Measurements from ENCODE around the gene PRKAG2.

The PRKAG2 gene

DNA sequence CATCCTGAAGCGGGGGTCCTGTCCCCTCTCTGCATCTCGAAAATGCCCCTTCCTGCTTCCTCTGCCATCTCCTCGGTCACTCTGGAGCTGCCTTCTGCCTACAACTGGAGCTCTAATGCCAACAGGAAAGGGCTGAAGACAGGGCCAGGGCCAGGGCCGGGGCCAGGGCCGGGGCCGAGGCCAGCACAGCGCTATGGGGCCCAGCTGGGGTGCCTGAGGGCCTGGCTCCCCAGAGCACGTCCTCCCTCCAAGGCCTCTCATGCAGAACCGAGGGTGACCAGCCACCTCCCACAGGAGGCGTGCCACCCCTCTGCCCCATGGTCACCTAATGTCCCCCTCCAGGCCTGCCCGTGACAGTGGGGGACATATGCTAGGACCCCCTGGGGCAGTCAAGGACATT lies 155.7 kb downstream of the PRKAG2 start:
- Histone ChIP-seq H3K9me3 (ENCODE audit: control insufficient read depth in 2 of 2, low read length in 2 of 2) (no peaks in the 10 kb centered on the region), H3K27me3 (ENCODE audit: control insufficient read depth in 1 of 2, insufficient read depth in 2 of 2, low read length in 2 of 2) (no peaks in the 10 kb centered on the region), H3K36me3 (ENCODE audit: control insufficient read depth in 2 of 2, insufficient read depth in 2 of 2, low read length in 2 of 2) (no peaks in the 10 kb centered on the region), H3K4me1 (ENCODE audit: control insufficient read depth, insufficient read depth, low read length) (peaks cover 39% of the 10 kb centered on the region), H3K4me3 (ENCODE audit: low read length in 2 of 2) (no peak overlapping the region), H3K27ac (ENCODE audit: low read length) (no peak overlapping the region), H3K9ac (ENCODE audit: low read length in 2 of 2) (no peak overlapping the region)

DNA sequence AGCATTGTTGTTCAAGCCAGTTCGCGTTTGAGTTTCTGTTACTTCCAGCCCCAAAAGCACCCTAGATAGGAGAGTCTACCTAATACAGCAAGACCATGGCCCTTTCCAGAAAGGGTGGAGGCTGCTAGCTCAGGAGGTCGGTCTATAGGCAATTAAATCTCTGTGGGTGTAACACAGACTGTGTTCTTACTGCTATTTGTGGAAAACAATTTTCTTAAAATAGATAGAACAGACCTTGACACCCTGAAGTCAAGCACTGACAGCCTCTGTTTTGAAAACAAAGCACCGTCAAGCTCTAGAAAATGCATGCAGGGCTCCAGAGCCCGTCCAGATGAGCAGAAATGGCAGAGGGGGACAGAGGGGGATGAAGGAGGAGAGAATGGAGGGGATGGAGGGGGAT lies 156.6 kb downstream of the PRKAG2 start:
- Histone ChIP-seq H3K27me3 (ENCODE audit: control insufficient read depth in 1 of 2, insufficient read depth in 2 of 2, low read length in 2 of 2) (no peaks in the 10 kb centered on the region), H3K9me3 (ENCODE audit: control insufficient read depth in 2 of 2, low read length in 2 of 2) (no peaks in the 10 kb centered on the region), H3K36me3 (ENCODE audit: control insufficient read depth in 2 of 2, insufficient read depth in 2 of 2, low read length in 2 of 2) (no peaks in the 10 kb centered on the region), H3K9ac (ENCODE audit: low read length in 2 of 2) (no peak overlapping the region), H3K4me1 (ENCODE audit: control insufficient read depth, insufficient read depth, low read length) (peaks cover 32% of the 10 kb centered on the region), H3K4me3 (ENCODE audit: low read length in 2 of 2) (no peak overlapping the region), H3K27ac (ENCODE audit: low read length) (peak overlapping the region; percentile 11)

DNA sequence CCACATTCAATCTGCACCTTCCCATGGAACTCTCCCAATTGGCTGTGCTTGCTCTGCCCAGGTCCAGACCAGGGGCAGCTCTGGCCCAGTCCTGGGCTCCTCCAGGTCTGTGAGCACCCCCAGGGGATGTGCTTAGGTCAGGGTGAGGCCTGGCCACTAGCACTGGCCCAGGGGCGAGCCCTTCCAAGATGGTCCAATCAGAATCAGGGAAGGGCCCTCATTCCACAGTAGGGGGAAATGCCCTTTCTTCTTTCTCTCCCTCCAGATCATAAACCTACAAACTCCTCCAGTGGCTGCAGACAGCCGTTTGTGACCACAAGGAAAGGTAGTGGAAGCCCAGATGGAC lies 157.0 kb downstream of the PRKAG2 start:
- H3K4me1 ChIP-seq (ENCODE audit: control insufficient read depth, insufficient read depth, low read length) = peaks cover 28% of the 10 kb centered on the region
- no peak overlapping the region for H3K9ac ChIP-seq (ENCODE audit: low read length in 2 of 2)
- H3K27ac ChIP-seq (ENCODE audit: low read length) = peak overlapping the region; percentile 11
- no peaks in the 10 kb centered on the region for H3K27me3 ChIP-seq (ENCODE audit: control insufficient read depth in 1 of 2, insufficient read depth in 2 of 2, low read length in 2 of 2)
- no peak overlapping the region for H3K4me3 ChIP-seq (ENCODE audit: low read length in 2 of 2)
- H3K36me3 ChIP-seq (ENCODE audit: control insufficient read depth in 2 of 2, insufficient read depth in 2 of 2, low read length in 2 of 2) = no peaks in the 10 kb centered on the region
- no peaks in the 10 kb centered on the region for H3K9me3 ChIP-seq (ENCODE audit: control insufficient read depth in 2 of 2, low read length in 2 of 2)

DNA sequence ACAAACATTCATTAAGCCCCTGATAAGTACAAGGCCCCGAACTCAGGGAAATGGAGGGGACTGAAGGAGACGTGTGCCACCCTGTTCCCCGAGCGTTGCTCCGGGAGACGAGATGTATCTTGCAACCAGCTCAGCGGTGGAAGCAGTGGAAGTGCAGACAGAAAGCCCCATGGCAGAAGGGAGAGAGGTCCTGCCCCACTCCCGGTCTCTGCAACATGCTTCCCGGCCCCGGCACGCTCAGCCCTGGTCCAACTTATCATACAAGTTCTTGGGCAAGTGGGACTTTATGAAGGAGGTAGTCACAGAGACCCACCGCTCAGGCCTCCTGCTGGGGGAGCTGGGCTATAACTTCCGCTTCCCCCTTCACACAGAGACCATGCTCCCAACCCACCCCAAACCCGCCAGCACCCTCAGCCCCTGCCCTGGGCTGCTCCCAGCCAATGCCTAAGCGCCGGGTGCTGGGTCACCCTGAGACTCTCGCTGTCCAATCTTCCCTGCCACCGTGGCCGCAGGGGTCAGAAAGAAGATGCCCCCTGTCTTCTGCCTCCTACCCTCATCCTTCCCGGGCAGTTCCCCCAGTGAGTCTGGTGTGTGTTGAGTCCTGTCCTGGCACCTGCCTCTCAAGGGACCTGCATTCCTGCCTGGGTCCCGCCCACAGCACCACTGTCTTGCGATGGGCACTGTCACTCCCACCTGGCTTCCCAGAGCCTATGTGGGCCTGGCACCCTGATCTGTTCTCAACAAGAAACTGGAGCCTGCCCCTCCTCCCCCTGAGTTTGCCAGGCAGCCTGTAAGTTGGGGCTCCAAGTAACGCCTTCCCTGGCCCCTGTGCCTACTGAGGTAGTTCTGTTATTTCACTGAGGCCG lies 157.7 kb downstream of the PRKAG2 start:
- no peak overlapping the region for H3K4me3 ChIP-seq (ENCODE audit: low read length in 2 of 2)
- H3K36me3 ChIP-seq (ENCODE audit: control insufficient read depth in 2 of 2, insufficient read depth in 2 of 2, low read length in 2 of 2) = no peaks in the 10 kb centered on the region
- no peaks in the 10 kb centered on the region for H3K27me3 ChIP-seq (ENCODE audit: control insufficient read depth in 1 of 2, insufficient read depth in 2 of 2, low read length in 2 of 2)
- peaks cover 28% of the 10 kb centered on the region for H3K4me1 ChIP-seq (ENCODE audit: control insufficient read depth, insufficient read depth, low read length)
- peak overlapping the region; percentile 11 for H3K27ac ChIP-seq (ENCODE audit: low read length)
- no peaks in the 10 kb centered on the region for H3K9me3 ChIP-seq (ENCODE audit: control insufficient read depth in 2 of 2, low read length in 2 of 2)
- no peak overlapping the region for H3K9ac ChIP-seq (ENCODE audit: low read length in 2 of 2)

DNA sequence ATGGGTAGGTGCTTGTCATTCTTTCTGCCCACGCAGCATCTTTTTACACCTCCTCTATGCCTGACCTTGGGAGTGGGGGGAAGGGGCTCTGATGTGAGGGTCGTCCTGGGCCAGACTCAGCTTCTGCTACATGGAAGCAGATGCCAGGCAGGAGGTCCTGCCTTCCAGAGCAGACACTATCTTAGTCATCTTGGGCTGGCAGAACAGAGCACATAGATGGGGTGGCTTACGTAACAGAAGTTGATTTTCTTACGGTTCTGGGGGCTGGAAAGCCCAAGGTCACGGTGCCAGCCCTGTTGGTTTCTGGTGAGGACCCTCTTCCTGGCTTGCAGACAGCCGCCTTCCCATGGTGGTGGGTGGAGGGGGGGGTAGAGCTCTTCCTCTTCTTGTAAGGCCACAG lies 159.0 kb downstream of the PRKAG2 start:
- Histone ChIP-seq H3K27ac (ENCODE audit: low read length) (peak overlapping the region; percentile 31), H3K36me3 (ENCODE audit: control insufficient read depth in 2 of 2, insufficient read depth in 2 of 2, low read length in 2 of 2) (no peaks in the 10 kb centered on the region), H3K4me3 (ENCODE audit: low read length in 2 of 2) (no peak overlapping the region), H3K27me3 (ENCODE audit: control insufficient read depth in 1 of 2, insufficient read depth in 2 of 2, low read length in 2 of 2) (no peaks in the 10 kb centered on the region), H3K4me1 (ENCODE audit: control insufficient read depth, insufficient read depth, low read length) (peaks cover 31% of the 10 kb centered on the region), H3K9ac (ENCODE audit: low read length in 2 of 2) (no peak overlapping the region), H3K9me3 (ENCODE audit: control insufficient read depth in 2 of 2, low read length in 2 of 2) (no peaks in the 10 kb centered on the region)

DNA sequence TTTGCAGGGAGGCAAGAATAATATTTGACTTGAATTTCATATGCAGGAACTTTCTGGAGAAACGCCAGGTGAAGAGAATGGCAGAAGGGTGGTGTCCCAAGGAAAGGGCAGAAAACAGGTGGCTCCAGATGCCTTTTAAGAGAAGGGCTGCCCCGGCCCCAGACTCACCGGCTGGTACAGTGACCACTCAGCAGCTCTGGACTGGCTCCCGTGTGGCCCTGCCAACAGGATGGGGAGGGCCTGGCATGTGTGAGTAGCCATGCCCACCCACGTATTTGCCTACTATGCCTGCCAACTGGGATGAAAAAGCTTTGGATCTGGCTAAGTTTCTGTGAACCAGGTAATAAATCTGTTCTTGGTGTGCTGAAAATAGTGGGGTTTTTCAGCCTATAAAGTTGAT lies 159.5 kb downstream of the PRKAG2 start:
- H3K4me3 ChIP-seq (ENCODE audit: low read length in 2 of 2) = no peak overlapping the region
- no peaks in the 10 kb centered on the region for H3K36me3 ChIP-seq (ENCODE audit: control insufficient read depth in 2 of 2, insufficient read depth in 2 of 2, low read length in 2 of 2)
- H3K9ac ChIP-seq (ENCODE audit: low read length in 2 of 2) = no peak overlapping the region
- H3K27me3 ChIP-seq (ENCODE audit: control insufficient read depth in 1 of 2, insufficient read depth in 2 of 2, low read length in 2 of 2) = no peaks in the 10 kb centered on the region
- peaks cover 36% of the 10 kb centered on the region for H3K4me1 ChIP-seq (ENCODE audit: control insufficient read depth, insufficient read depth, low read length)
- no peaks in the 10 kb centered on the region for H3K9me3 ChIP-seq (ENCODE audit: control insufficient read depth in 2 of 2, low read length in 2 of 2)
- peak overlapping the region; percentile 31 for H3K27ac ChIP-seq (ENCODE audit: low read length)

DNA sequence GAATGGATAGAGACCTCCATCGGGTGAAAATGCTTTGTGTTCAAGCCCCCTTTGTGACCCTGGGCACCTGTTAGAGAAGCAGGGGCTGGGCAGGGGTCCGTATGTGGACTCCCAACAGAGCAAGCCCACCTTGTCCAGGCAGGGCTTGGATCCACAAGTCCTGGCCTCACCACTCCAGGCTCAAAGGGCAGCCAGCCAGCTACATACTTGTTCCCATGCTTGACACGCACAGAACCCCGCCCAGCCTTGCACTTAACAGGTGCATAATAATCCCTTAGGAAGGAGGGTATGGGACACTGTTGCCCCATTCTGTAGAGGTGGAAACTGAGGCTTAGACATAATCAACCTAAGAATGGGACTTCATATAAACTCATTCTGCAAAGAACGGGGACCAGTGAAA lies 160.6 kb downstream of the PRKAG2 start:
- H3K9me3 ChIP-seq (ENCODE audit: control insufficient read depth in 2 of 2, low read length in 2 of 2) = no peaks in the 10 kb centered on the region
- H3K9ac ChIP-seq (ENCODE audit: low read length in 2 of 2) = no peak overlapping the region
- H3K27me3 ChIP-seq (ENCODE audit: control insufficient read depth in 1 of 2, insufficient read depth in 2 of 2, low read length in 2 of 2) = no peaks in the 10 kb centered on the region
- no peak overlapping the region for H3K27ac ChIP-seq (ENCODE audit: low read length)
- H3K4me1 ChIP-seq (ENCODE audit: control insufficient read depth, insufficient read depth, low read length) = peaks cover 37% of the 10 kb centered on the region
- H3K4me3 ChIP-seq (ENCODE audit: low read length in 2 of 2) = no peak overlapping the region
- H3K36me3 ChIP-seq (ENCODE audit: control insufficient read depth in 2 of 2, insufficient read depth in 2 of 2, low read length in 2 of 2) = no peaks in the 10 kb centered on the region

DNA sequence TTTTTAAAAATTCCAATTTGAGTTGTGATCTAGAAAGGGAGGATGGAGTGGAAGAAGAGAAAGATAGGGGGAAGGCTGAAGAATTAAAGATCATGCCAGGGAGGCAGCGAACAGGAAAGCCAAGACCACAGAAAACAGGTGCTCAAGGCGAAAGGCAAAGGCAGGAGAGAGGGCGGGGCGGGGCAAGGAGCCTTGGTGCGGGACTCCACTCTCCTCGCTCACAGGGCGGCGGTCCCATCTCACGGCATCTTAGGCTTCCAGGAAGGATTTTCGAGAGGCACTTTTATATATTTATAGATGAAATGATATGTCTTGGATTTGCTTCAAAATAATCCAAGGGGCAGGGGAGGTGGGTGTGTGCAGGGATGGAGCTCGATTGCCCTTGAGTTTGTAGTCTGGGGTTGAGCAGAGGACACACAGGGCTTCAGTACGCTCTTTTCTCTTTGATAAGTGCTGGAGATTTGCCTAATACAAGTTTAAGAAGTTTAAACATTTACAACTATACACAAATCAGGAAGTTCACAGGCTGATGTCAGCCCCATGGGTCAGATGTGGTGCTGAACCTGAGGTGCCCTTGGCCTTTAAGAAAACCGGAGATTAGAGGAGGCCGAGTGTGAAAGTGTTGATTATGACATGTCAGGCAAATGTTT lies 161.1 kb downstream of the PRKAG2 start:
- H3K4me1 ChIP-seq (ENCODE audit: control insufficient read depth, insufficient read depth, low read length) = peaks cover 37% of the 10 kb centered on the region
- H3K27ac ChIP-seq (ENCODE audit: low read length) = no peak overlapping the region
- H3K9me3 ChIP-seq (ENCODE audit: control insufficient read depth in 2 of 2, low read length in 2 of 2) = no peaks in the 10 kb centered on the region
- H3K4me3 ChIP-seq (ENCODE audit: low read length in 2 of 2) = no peak overlapping the region
- no peaks in the 10 kb centered on the region for H3K36me3 ChIP-seq (ENCODE audit: control insufficient read depth in 2 of 2, insufficient read depth in 2 of 2, low read length in 2 of 2)
- no peaks in the 10 kb centered on the region for H3K27me3 ChIP-seq (ENCODE audit: control insufficient read depth in 1 of 2, insufficient read depth in 2 of 2, low read length in 2 of 2)
- no peak overlapping the region for H3K9ac ChIP-seq (ENCODE audit: low read length in 2 of 2)

DNA sequence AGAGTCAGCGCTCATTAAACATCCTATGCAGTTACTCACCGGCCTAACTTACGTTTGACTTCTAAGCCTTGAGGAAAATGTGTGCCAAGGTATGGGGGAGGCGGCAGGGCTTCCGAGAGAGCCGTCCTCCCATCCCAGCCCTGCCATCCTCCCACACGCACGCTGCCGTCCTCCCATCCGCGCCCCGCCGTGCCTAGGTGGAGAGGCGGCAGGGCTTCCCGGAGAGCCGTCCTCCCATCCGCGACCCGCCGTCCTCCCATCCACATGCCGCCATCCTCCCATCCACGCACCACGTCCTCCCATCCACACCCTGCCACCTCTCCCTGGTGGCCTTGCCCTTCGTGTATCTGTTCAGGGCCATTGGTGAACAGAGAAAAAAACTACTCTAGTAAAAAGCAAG lies 162.7 kb downstream of the PRKAG2 start:
- Histone ChIP-seq H3K9ac (ENCODE audit: low read length in 2 of 2) (no peak overlapping the region), H3K27ac (ENCODE audit: low read length) (no peak overlapping the region), H3K9me3 (ENCODE audit: control insufficient read depth in 2 of 2, low read length in 2 of 2) (no peaks in the 10 kb centered on the region), H3K27me3 (ENCODE audit: control insufficient read depth in 1 of 2, insufficient read depth in 2 of 2, low read length in 2 of 2) (no peaks in the 10 kb centered on the region), H3K4me3 (ENCODE audit: low read length in 2 of 2) (no peak overlapping the region), H3K36me3 (ENCODE audit: control insufficient read depth in 2 of 2, insufficient read depth in 2 of 2, low read length in 2 of 2) (peaks cover 0 to 7% of the 10 kb centered on the region in 2 donors), H3K4me1 (ENCODE audit: control insufficient read depth, insufficient read depth, low read length) (peaks cover 29% of the 10 kb centered on the region)

DNA sequence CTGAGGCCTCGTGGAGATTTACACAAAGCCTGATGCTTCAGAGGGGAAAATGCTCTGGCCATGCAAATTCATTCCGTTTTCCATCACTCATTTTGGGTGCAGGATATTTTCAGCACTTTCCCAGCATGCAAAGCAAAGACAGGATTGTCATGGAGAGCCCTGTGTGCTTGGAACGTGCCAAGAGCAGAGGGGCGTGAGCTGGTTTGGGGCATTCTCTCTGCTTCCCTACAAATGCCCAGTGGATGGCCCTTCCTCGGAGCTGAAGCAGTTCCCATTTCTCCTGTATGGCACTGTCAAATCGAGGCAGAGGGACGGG lies 164.1 kb downstream of the PRKAG2 start:
- Histone ChIP-seq H3K27ac (ENCODE audit: low read length) (peak overlapping the region; percentile 64), H3K9ac (ENCODE audit: low read length in 2 of 2) (no peak overlapping the region), H3K36me3 (ENCODE audit: control insufficient read depth in 2 of 2, insufficient read depth in 2 of 2, low read length in 2 of 2) (peaks cover 0 to 10% of the 10 kb centered on the region in 2 donors), H3K9me3 (ENCODE audit: control insufficient read depth in 2 of 2, low read length in 2 of 2) (no peaks in the 10 kb centered on the region), H3K27me3 (ENCODE audit: control insufficient read depth in 1 of 2, insufficient read depth in 2 of 2, low read length in 2 of 2) (no peaks in the 10 kb centered on the region), H3K4me1 (ENCODE audit: control insufficient read depth, insufficient read depth, low read length) (peaks cover 32% of the 10 kb centered on the region), H3K4me3 (ENCODE audit: low read length in 2 of 2) (peak overlapping the region in 1 of 2 donors; percentile 29)

Measured in stomach smooth muscle (tissue), 2 donors.